SK-N-SH (cell line): ENCODE data around the gene SLC2A10. TPM values are rescaled to one million over a fixed set of nuclear protein-coding genes. Genes with fewer than 3 reads are reported as not detected.
A peak's percentile ranks its signal among the peaks of the same experiment; 100 is the strongest.

Experiments
- CTCF ChIA-PET: fragments of 300-600, 350-600 bp; formaldehyde crosslinking; extraction: SDS; loops from one replicate; lab custom pipeline; 2021; lab: Yijun Ruan, JAX
- POLR2A ChIA-PET: fragments of 350-600 bp; sonication (Branson Sonifier 250); formaldehyde crosslinking; extraction: SDS; loops from one replicate; lab custom pipeline; 2020; ENCODE audit warnings: antibody characterized with exemption, inconsistent platforms; lab: Yijun Ruan, JAX
- DNase-seq: peaks from one replicate; pipeline ENCODE4 v3.0.0; 2012
- H2AFZ ChIP-seq: fragments of 200-600 bp; sonication (generic); 2 replicates; pipeline ENCODE4 v1.8.1; 2016; ENCODE audit warnings: antibody characterized with exemption, mild to moderate bottlenecking, low read depth
- H3F3A ChIP-seq: fragments of 200-600 bp; sonication (generic); replicated peaks from 2 replicates; pipeline ENCODE3; 2016; ENCODE audit warnings: antibody characterized with exemption, mild to moderate bottlenecking; ENCODE audit not compliant: insufficient read depth
- H3K27ac ChIP-seq, 2 experiments: fragments of 200-500 bp in 1 of 2; fragments of 200-600 bp in 1 of 2; sonication (Bioruptor generic) in 1 of 2; sonication (generic), shearing (Covaris generic) in 1 of 2; 2 replicates each; pipeline versions ENCODE4 v1.5.1 to v1.6.1; 2014 to 2016; ENCODE audit warnings: low read depth in 2 of 2, inconsistent platforms in 1 of 2, low read length in 1 of 2, mild to moderate bottlenecking in 1 of 2, mixed read lengths in 1 of 2
- H3K27me3 ChIP-seq: fragments of 200-600 bp; sonication (generic), shearing (Covaris generic); 2 replicates; pipeline ENCODE4 v1.6.1; 2016; ENCODE audit warnings: mixed run types; ENCODE audit not compliant: insufficient read depth
- H3K36me3 ChIP-seq, 2 experiments: fragments of 200-500 bp in 1 of 2; fragments of 200-600 bp in 1 of 2; sonication (Bioruptor generic) in 1 of 2; sonication (generic) in 1 of 2; replicated peaks in 1 of 2; 2 replicates each; pipeline versions ENCODE3 to v1.5.1; 2014 to 2016; ENCODE audit warnings: low read length in 1 of 2, mild to moderate bottlenecking in 1 of 2; ENCODE audit not compliant: insufficient read depth in 2 of 2, control insufficient read depth in 1 of 2
- H3K4me1 ChIP-seq, 2 experiments: fragments of 200-500 bp in 1 of 2; fragments of 200-600 bp in 1 of 2; sonication (Bioruptor generic) in 1 of 2; sonication (generic), shearing (Covaris generic) in 1 of 2; 2 replicates each; pipeline versions ENCODE4 v1.5.1 to v1.6.1; 2014 to 2016; ENCODE audit warnings: low read depth in 1 of 2, low read length in 1 of 2, mixed run types in 1 of 2; ENCODE audit not compliant: insufficient read depth in 2 of 2, control insufficient read depth in 1 of 2
- H3K4me2 ChIP-seq: fragments of 200-600 bp; sonication (generic), shearing (Covaris generic); 2 replicates; pipeline ENCODE4 v1.6.1; 2017; ENCODE audit warnings: mixed run types
- H3K4me3 ChIP-seq, 2 experiments: fragments of 200-500 bp in 1 of 2; fragments of 200-600 bp in 1 of 2; sonication (Bioruptor generic) in 1 of 2; sonication (generic), shearing (Covaris generic) in 1 of 2; 2 replicates each; pipeline versions ENCODE4 v1.5.1 to v1.8.1; 2014 to 2016; ENCODE audit warnings: low read depth in 2 of 2, inconsistent platforms in 1 of 2, low read length in 1 of 2, mild to moderate bottlenecking in 1 of 2, mixed read lengths in 1 of 2, moderate library complexity in 1 of 2
- H3K79me2 ChIP-seq: fragments of 200-600 bp; sonication (generic); 2 replicates; pipeline ENCODE4 v1.8.1; 2017; ENCODE audit warnings: mild to moderate bottlenecking; ENCODE audit not compliant: insufficient read depth
- H3K9ac ChIP-seq: fragments of 200-600 bp; sonication (generic); 2 replicates; pipeline ENCODE4 v1.6.1; 2017; ENCODE audit warnings: mixed run types
- H3K9me2 ChIP-seq: fragments of 200-600 bp; sonication (generic); 2 replicates; pipeline ENCODE4 v1.6.1; 2017; ENCODE audit warnings: mixed run types
- H3K9me3 ChIP-seq: fragments of 200-600 bp; sonication (generic); 2 replicates; pipeline ENCODE4 v1.6.1; 2017; ENCODE audit warnings: mixed run types, mild to moderate bottlenecking, moderate library complexity
- H4K20me1 ChIP-seq: fragments of 200-600 bp; sonication (generic); 2 replicates; pipeline ENCODE4 v1.6.1; 2017; ENCODE audit warnings: mild to moderate bottlenecking, mixed run types; ENCODE audit not compliant: insufficient read depth
- CHD2 ChIP-seq: fragments of 150-350 bp; IDR thresholded peaks from 2 replicates; pipeline ENCODE4 v1.6.1; 2018; ENCODE audit warnings: low read length; ENCODE audit not compliant: partially characterized antibody
- ELF1 ChIP-seq: IDR thresholded peaks from 2 replicates; pipeline ENCODE4 v1.4.0; 2012
- EP300 ChIP-seq, 2 experiments: IDR thresholded peaks; 2 replicates each; pipeline versions ENCODE4 v1.4.0 to v1.6.1; 2012; ENCODE audit warnings: borderline replicate concordance in 1 of 2, low read depth in 1 of 2, low read length in 1 of 2
- EZH2phosphoT487 ChIP-seq: fragments of 200-600 bp; sonication (generic); IDR thresholded peaks from 2 replicates; pipeline ENCODE4 v1.6.1; 2017; ENCODE audit warnings: low read depth, mixed run types, mild to moderate bottlenecking, antibody characterized with exemption, moderate library complexity, borderline replicate concordance
- MEF2A ChIP-seq: IDR thresholded peaks from 2 replicates; pipeline ENCODE4 v1.4.0; 2012; ENCODE audit warnings: low read depth, borderline replicate concordance
- MXI1 ChIP-seq: IDR thresholded peaks from 2 replicates; pipeline ENCODE4 v1.6.1; 2012; ENCODE audit warnings: mild to moderate bottlenecking, low read depth, low read length, improper control_type of control experiment
- NFIC ChIP-seq: IDR thresholded peaks from 2 replicates; pipeline ENCODE4 v1.4.0; 2012; ENCODE audit warnings: borderline replicate concordance
- NRF1 ChIP-seq: IDR thresholded peaks from 2 replicates; pipeline ENCODE4 v1.6.1; 2012; ENCODE audit warnings: low read depth, mild to moderate bottlenecking, low read length
- PBX3 ChIP-seq: IDR thresholded peaks from 2 replicates; pipeline ENCODE4; 2012
- POLR2AphosphoS5 ChIP-seq: IDR thresholded peaks from 2 replicates; pipeline ENCODE4 v1.6.1; 2012; ENCODE audit warnings: low read depth, low read length
- RAD21 ChIP-seq: IDR thresholded peaks from 2 replicates; pipeline ENCODE4 v1.6.1; 2012; ENCODE audit warnings: mild to moderate bottlenecking, low read length
- RFX5 ChIP-seq: IDR thresholded peaks from 2 replicates; pipeline ENCODE4 v1.6.1; 2012; ENCODE audit warnings: mild to moderate bottlenecking, improper control_type of control experiment, low read length
- RXRA ChIP-seq: IDR thresholded peaks from 2 replicates; pipeline ENCODE4 v1.4.0; 2012; ENCODE audit warnings: low read depth, mild to moderate bottlenecking, borderline replicate concordance
- SIN3A ChIP-seq: IDR thresholded peaks from 2 replicates; pipeline ENCODE4 v1.6.1; 2012; ENCODE audit warnings: low read depth, mild to moderate bottlenecking, low read length, moderate library complexity, borderline replicate concordance
- SMC3 ChIP-seq: IDR thresholded peaks from 2 replicates; pipeline ENCODE4 v1.6.1; 2012; ENCODE audit warnings: low read depth, low read length, improper control_type of control experiment
- TEAD4 ChIP-seq: IDR thresholded peaks from 2 replicates; pipeline ENCODE4 v1.4.0; 2012; ENCODE audit warnings: mild to moderate bottlenecking, borderline replicate concordance; ENCODE audit not compliant: insufficient read depth
- USF1 ChIP-seq: IDR thresholded peaks from 2 replicates; pipeline ENCODE4 v1.4.0; 2012; ENCODE audit warnings: low read depth, borderline replicate concordance
- USF2 ChIP-seq: fragments of 150-350 bp; IDR thresholded peaks from 2 replicates; pipeline ENCODE4 v1.6.1; 2017; ENCODE audit warnings: antibody characterized with exemption, low read length, low read depth, borderline replicate concordance
- YY1 ChIP-seq: IDR thresholded peaks from 2 replicates; pipeline ENCODE4 v1.4.0; 2012; ENCODE audit warnings: low read depth, mild to moderate bottlenecking
- WGBS: methylation state at CpG from one replicate; pipeline ENCODE4 v1.1.6; 2017; ENCODE audit warnings: low lambda C conversion rate; 5-methylcytosine and 5-hydroxymethylcytosine counted together
- polyA plus RNA-seq, 3 experiments: library from polyadenylated mRNA; depleted of rRNA; stranded (reverse); fragments of >200 nt; gene quantifications; 2 replicates each; pipeline ENCODE4 v1.2.3, GENCODE V29; 2012
- TF ChIP-seq, protein P1 (sequence below): fragments of 200-600 bp; sonication (generic); IDR thresholded peaks from 2 replicates; pipeline ENCODE4 v1.6.1; 2017; ENCODE audit warnings: antibody characterized with exemption, mild to moderate bottlenecking, moderate library complexity

SLC2A10 gene
- polyA plus RNA-seq, 1 of the 3 experiments (the other 2 are of a cell fraction) = 12.6 TPM

- CTCF ChIA-PET = interaction anchor here (0.8 to 2.6 kb wide), 4 partner anchors 9 to 16 kb away, joined by 3 to 6 read pairs (median 4); no protein-coding TSS in a partner anchor
- Histone ChIP-seq H2AFZ (peak overlapping the region; percentile 54), H4K20me1 (no peaks in the 10 kb centered on the region), H3K9ac (no peak overlapping the region), H3F3A (peaks cover 4% of the 10 kb centered on the region), H3K4me2 (no peak overlapping the region), H3K4me3 (no peak overlapping the region), H3K9me3 (no peaks in the 10 kb centered on the region), H3K27ac (no peak overlapping the region)
- WGBS = 36% methylated on average over 2 of the region's 2 CpGs
- no peak for TF ChIP-seq NRF1
- TF ChIP-seq USF1 = peak; percentile 90
- TF ChIP-seq POLR2AphosphoS5 = peak; percentile 28; the same call in 1 of the 2 replicates
- TF ChIP-seq ELF1 = 0 out of 2 replicates have a peak, but pooled peaks have one; percentile 31
- no peak for TF ChIP-seq EZH2phosphoT487
- TF ChIP-seq, all 33 proteins: peak for 3
- Histone ChIP-seq H3K9me2 (no peaks in the 10 kb centered on the region), H3K36me3 (no peaks in the 10 kb centered on the region), H3K79me2 (no peaks in the 10 kb centered on the region), H3K4me1 (peaks cover 0 to 2% of the 10 kb centered on the region in 2 experiments; a peak in 1 of 4 replicates), H3K27me3 (no peaks in the 10 kb centered on the region)
- POLR2A ChIA-PET = no interaction called here
- no peak for DNase-seq
Measured at GRCh38 chr20:46694484-46694883, 15.0 kb upstream of the SLC2A10 start.

DNA sequence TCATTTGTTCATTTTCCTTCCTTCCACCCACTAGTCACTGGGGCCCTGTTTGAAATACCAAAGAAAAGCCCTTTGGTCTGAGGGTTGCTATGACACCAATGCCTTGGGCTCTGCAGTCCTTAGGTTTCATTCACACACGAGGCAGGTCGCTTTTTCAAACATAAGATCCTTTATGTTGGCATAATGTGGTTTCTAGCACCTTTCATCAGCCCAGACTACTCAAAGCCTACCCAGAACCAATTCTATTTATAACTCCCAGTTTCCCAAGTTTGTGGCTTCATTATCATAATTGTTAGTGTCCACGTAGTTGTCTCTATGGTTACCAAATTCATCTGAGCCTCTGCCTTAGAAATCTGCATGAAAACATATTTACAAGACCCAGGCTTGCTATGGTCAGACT is 13.6 kb upstream of the SLC2A10 start:
- peaks cover 5% of the 10 kb centered on the region for H3F3A ChIP-seq
- H3K9ac ChIP-seq = no peak overlapping the region
- H3K4me2 ChIP-seq = no peak overlapping the region
- DNase-seq = no peak
- no peaks in the 10 kb centered on the region for H3K27me3 ChIP-seq
- TF ChIP-seq SIN3A = no peak
- TF ChIP-seq TEAD4 = no peak
- TF ChIP-seq CHD2 = no peak
- TF ChIP-seq RAD21 = no peak
- TF ChIP-seq MXI1 = no peak
- no peak for TF ChIP-seq RFX5
- no peak for TF ChIP-seq PBX3
- no peak for TF ChIP-seq NFIC
- no peak for TF ChIP-seq MEF2A
- no peak for TF ChIP-seq EP300 (IDR thresholded peaks at IDR 0.05; ENCODE audit: borderline replicate concordance in 1 of 2, low read depth in 1 of 2, low read length in 1 of 2)
- TF ChIP-seq NRF1 = no peak
- TF ChIP-seq USF2 = no peak
- TF ChIP-seq, protein P1, sequence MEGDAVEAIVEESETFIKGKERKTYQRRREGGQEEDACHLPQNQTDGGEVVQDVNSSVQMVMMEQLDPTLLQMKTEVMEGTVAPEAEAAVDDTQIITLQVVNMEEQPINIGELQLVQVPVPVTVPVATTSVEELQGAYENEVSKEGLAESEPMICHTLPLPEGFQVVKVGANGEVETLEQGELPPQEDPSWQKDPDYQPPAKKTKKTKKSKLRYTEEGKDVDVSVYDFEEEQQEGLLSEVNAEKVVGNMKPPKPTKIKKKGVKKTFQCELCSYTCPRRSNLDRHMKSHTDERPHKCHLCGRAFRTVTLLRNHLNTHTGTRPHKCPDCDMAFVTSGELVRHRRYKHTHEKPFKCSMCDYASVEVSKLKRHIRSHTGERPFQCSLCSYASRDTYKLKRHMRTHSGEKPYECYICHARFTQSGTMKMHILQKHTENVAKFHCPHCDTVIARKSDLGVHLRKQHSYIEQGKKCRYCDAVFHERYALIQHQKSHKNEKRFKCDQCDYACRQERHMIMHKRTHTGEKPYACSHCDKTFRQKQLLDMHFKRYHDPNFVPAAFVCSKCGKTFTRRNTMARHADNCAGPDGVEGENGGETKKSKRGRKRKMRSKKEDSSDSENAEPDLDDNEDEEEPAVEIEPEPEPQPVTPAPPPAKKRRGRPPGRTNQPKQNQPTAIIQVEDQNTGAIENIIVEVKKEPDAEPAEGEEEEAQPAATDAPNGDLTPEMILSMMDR = no peak
- TF ChIP-seq USF1 = no peak
- TF ChIP-seq RXRA = no peak
- TF ChIP-seq SMC3 = no peak
- TF ChIP-seq YY1 = no peak
- H3K4me1 ChIP-seq = peaks cover 0 to 2% of the 10 kb centered on the region in 2 experiments; a peak in 1 of 4 replicates
- no peaks in the 10 kb centered on the region for H3K79me2 ChIP-seq
- no peaks in the 10 kb centered on the region for H3K36me3 ChIP-seq
- ChIA-PET CTCF (interaction anchor here (0.7 to 1.2 kb wide), 2 partner anchors 43 to 152 kb away, joined by 3 to 4 read pairs; no protein-coding TSS in a partner anchor), POLR2A (no interaction called here)
- no peak overlapping the region for H3K4me3 ChIP-seq
- no peak overlapping the region; a peak in 2 of 4 replicates for H3K27ac ChIP-seq
- no peaks in the 10 kb centered on the region for H3K9me2 ChIP-seq
- 57% methylated on average over 3 of the region's 3 CpGs for WGBS
- no peaks in the 10 kb centered on the region for H3K9me3 ChIP-seq
- no peak overlapping the region for H2AFZ ChIP-seq
- no peaks in the 10 kb centered on the region for H4K20me1 ChIP-seq
